ENCODE results near the gene HBS1L.

The HBS1L gene

GRCh38 chr6:135093578-135093977, 39.0 kb upstream of the HBS1L start:
- no peak for DNase-seq (ENCODE audit: low spot score)
- TF ChIP-seq CTCF (IDR thresholded peaks at IDR 0.05; ENCODE audit: extremely low read depth, missing control alignments), result no peak

- no peak for TF ChIP-seq CTCF (IDR thresholded peaks at IDR 0.05; ENCODE audit: extremely low read depth, missing control alignments)
- no peak for DNase-seq (ENCODE audit: low spot score)
These were observed 38.1 kb upstream of the HBS1L start for GRCh38 chr6:135092724-135093123.

GRCh38 chr6:135090819-135091218, 36.2 kb upstream of the HBS1L start:
- no peak for TF ChIP-seq CTCF (IDR thresholded peaks at IDR 0.05; ENCODE audit: extremely low read depth, missing control alignments)
- no peak for DNase-seq (ENCODE audit: low spot score)

- DNase-seq (ENCODE audit: low spot score), result no peak
- TF ChIP-seq CTCF (IDR thresholded peaks at IDR 0.05; ENCODE audit: extremely low read depth, missing control alignments), result no peak
These were observed 35.3 kb upstream of the HBS1L start for GRCh38 chr6:135089901-135090300.

GRCh38 chr6:135088818-135089809, 34.5 kb upstream of the HBS1L start:
- peak; percentile 49 for DNase-seq (ENCODE audit: low spot score)
- TF ChIP-seq CTCF (IDR thresholded peaks at IDR 0.05; ENCODE audit: extremely low read depth, missing control alignments), result no peak

- TF ChIP-seq CTCF (IDR thresholded peaks at IDR 0.05; ENCODE audit: extremely low read depth, missing control alignments), result no peak
- no peak for DNase-seq (ENCODE audit: low spot score)
These were observed 33.7 kb upstream of the HBS1L start for GRCh38 chr6:135088281-135088680.

GRCh38 chr6:135087803-135088202, 33.2 kb upstream of the HBS1L start:
- no peak for TF ChIP-seq CTCF (IDR thresholded peaks at IDR 0.05; ENCODE audit: extremely low read depth, missing control alignments)
- no peak for DNase-seq (ENCODE audit: low spot score)
